ENCODE data around the gene CCDC47.

Gene CCDC47

DNA sequence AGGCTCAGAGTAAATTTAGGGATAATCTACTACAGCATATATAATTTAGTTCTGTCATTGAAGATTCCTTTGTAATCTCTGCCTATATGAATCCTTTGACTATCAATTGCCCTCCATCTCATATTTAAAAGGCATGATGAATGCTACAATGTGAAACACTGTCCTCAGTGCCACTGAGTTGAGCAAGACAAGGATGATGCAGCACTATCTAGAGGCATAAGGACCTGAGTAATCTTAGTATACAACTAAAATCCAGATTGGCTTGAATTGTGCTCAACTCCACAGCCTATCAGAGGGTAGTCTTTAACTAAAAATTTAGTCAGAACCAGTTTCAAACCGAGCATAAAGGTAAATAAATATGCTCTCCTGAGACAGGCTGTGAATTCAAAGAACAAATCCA, 20.2 kb downstream of the CCDC47 start:
- peaks cover 7% of the 10 kb centered on the region for H3K79me2 ChIP-seq (ENCODE audit: control insufficient read depth, low read length)
- peaks cover 86% of the 10 kb centered on the region for H3K36me3 ChIP-seq (ENCODE audit: control insufficient read depth, low read length)
- no peak overlapping the region for H3K4me2 ChIP-seq (ENCODE audit: low read length)
- H3K27ac ChIP-seq (ENCODE audit: low read depth, low read length): no peak overlapping the region
- no peak overlapping the region for H3K4me3 ChIP-seq (ENCODE audit: low read length)
- no peaks in the 10 kb centered on the region for H3K27me3 ChIP-seq (ENCODE audit: control insufficient read depth, low read length)
- H3K9me3 ChIP-seq (ENCODE audit: control insufficient read depth, insufficient read depth, low read length): no peaks in the 10 kb centered on the region
- H4K20me1 ChIP-seq (ENCODE audit: control insufficient read depth, insufficient read depth, low read depth, low read length): no peaks in the 10 kb centered on the region
- TF ChIP-seq, protein P1, sequence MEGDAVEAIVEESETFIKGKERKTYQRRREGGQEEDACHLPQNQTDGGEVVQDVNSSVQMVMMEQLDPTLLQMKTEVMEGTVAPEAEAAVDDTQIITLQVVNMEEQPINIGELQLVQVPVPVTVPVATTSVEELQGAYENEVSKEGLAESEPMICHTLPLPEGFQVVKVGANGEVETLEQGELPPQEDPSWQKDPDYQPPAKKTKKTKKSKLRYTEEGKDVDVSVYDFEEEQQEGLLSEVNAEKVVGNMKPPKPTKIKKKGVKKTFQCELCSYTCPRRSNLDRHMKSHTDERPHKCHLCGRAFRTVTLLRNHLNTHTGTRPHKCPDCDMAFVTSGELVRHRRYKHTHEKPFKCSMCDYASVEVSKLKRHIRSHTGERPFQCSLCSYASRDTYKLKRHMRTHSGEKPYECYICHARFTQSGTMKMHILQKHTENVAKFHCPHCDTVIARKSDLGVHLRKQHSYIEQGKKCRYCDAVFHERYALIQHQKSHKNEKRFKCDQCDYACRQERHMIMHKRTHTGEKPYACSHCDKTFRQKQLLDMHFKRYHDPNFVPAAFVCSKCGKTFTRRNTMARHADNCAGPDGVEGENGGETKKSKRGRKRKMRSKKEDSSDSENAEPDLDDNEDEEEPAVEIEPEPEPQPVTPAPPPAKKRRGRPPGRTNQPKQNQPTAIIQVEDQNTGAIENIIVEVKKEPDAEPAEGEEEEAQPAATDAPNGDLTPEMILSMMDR (IDR thresholded peaks at IDR 0.05; ENCODE audit: low read depth, low read length, poor library complexity, severe bottlenecking): no peak
- TF ChIP-seq EZH2phosphoT487 (IDR thresholded peaks at IDR 0.05; ENCODE audit: borderline replicate concordance, low read length): no peak
- H3F3A ChIP-seq (ENCODE audit: control insufficient read depth, insufficient read depth): peaks cover 15% of the 10 kb centered on the region; the same call in 1 of the 2 replicates
- peaks cover 6% of the 10 kb centered on the region for H3K4me1 ChIP-seq (ENCODE audit: control insufficient read depth, low read length)
- no peaks in the 10 kb centered on the region for H3K9me2 ChIP-seq (replicated peaks; ENCODE audit: control insufficient read depth, low read length)

- Histone ChIP-seq H3K9me3 (ENCODE audit: control insufficient read depth, insufficient read depth, low read length) (no peaks in the 10 kb centered on the region), H3K36me3 (ENCODE audit: control insufficient read depth, low read length) (peaks cover 86% of the 10 kb centered on the region), H3F3A (ENCODE audit: control insufficient read depth, insufficient read depth) (peaks cover 15% of the 10 kb centered on the region; the same call in 1 of the 2 replicates), H3K4me2 (ENCODE audit: low read length) (no peak overlapping the region), H3K4me1 (ENCODE audit: control insufficient read depth, low read length) (peaks cover 6% of the 10 kb centered on the region), H3K4me3 (ENCODE audit: low read length) (no peak overlapping the region), H3K9me2 (replicated peaks; ENCODE audit: control insufficient read depth, low read length) (no peaks in the 10 kb centered on the region), H3K79me2 (ENCODE audit: control insufficient read depth, low read length) (peaks cover 7% of the 10 kb centered on the region), H3K27me3 (ENCODE audit: control insufficient read depth, low read length) (no peaks in the 10 kb centered on the region), H4K20me1 (ENCODE audit: control insufficient read depth, insufficient read depth, low read depth, low read length) (no peaks in the 10 kb centered on the region), H3K27ac (ENCODE audit: low read depth, low read length) (no peak overlapping the region)
- no peak for TF ChIP-seq EZH2phosphoT487 (IDR thresholded peaks at IDR 0.05; ENCODE audit: borderline replicate concordance, low read length)
- TF ChIP-seq, protein P1 (IDR thresholded peaks at IDR 0.05; ENCODE audit: low read depth, low read length, poor library complexity, severe bottlenecking): no peak
Measured at GRCh38 chr17:63752707-63753106, 20.7 kb downstream of the CCDC47 start.

- Histone ChIP-seq H3K27ac (ENCODE audit: low read depth, low read length) (no peak overlapping the region), H3K4me2 (ENCODE audit: low read length) (no peak overlapping the region), H3K9me2 (replicated peaks; ENCODE audit: control insufficient read depth, low read length) (no peaks in the 10 kb centered on the region), H3K9me3 (ENCODE audit: control insufficient read depth, insufficient read depth, low read length) (no peaks in the 10 kb centered on the region), H3K4me1 (ENCODE audit: control insufficient read depth, low read length) (peaks cover 6% of the 10 kb centered on the region), H3K27me3 (ENCODE audit: control insufficient read depth, low read length) (no peaks in the 10 kb centered on the region), H3K79me2 (ENCODE audit: control insufficient read depth, low read length) (peaks cover 7% of the 10 kb centered on the region), H3K36me3 (ENCODE audit: control insufficient read depth, low read length) (peaks cover 86% of the 10 kb centered on the region), H3F3A (ENCODE audit: control insufficient read depth, insufficient read depth) (peaks cover 24% of the 10 kb centered on the region), H3K4me3 (ENCODE audit: low read length) (no peak overlapping the region), H4K20me1 (ENCODE audit: control insufficient read depth, insufficient read depth, low read depth, low read length) (no peaks in the 10 kb centered on the region)
- no peak for TF ChIP-seq EZH2phosphoT487 (IDR thresholded peaks at IDR 0.05; ENCODE audit: borderline replicate concordance, low read length)
- TF ChIP-seq, protein P1 (IDR thresholded peaks at IDR 0.05; ENCODE audit: low read depth, low read length, poor library complexity, severe bottlenecking): no peak
Measured at GRCh38 chr17:63751806-63752205, 21.6 kb downstream of the CCDC47 start.

Data from DOHH2 (cell line).